ENCODE measurements around the gene ZNF639.

DNA sequence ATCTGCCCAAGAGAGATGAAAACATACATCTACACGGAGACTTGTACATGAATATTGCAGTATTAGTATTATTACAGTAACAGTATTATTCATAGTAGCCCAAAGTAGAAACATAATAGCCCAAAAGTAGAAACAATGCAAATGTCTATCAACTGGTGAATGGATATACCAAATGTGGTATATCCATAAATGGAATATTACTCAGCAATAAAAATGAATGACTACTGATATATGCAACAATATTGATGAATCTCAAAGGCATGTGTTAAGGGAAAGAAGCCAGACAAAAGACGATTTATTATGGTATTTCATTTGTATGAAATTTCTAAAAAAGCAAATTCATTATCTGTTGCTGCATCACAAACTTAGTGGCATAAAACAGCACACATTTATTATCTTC, 23.5 kb upstream of the ZNF639 start:
- TF ChIP-seq, protein P1, sequence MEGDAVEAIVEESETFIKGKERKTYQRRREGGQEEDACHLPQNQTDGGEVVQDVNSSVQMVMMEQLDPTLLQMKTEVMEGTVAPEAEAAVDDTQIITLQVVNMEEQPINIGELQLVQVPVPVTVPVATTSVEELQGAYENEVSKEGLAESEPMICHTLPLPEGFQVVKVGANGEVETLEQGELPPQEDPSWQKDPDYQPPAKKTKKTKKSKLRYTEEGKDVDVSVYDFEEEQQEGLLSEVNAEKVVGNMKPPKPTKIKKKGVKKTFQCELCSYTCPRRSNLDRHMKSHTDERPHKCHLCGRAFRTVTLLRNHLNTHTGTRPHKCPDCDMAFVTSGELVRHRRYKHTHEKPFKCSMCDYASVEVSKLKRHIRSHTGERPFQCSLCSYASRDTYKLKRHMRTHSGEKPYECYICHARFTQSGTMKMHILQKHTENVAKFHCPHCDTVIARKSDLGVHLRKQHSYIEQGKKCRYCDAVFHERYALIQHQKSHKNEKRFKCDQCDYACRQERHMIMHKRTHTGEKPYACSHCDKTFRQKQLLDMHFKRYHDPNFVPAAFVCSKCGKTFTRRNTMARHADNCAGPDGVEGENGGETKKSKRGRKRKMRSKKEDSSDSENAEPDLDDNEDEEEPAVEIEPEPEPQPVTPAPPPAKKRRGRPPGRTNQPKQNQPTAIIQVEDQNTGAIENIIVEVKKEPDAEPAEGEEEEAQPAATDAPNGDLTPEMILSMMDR (IDR thresholded peaks at IDR 0.05) = no peak
- TF ChIP-seq POLR2A (IDR thresholded peaks at IDR 0.05) = no peak

All from Peyer's patch (tissue), 4 donors.